GM12878 (cell line): Measurements from ENCODE around the gene KRT24. TPM values are rescaled to one million over a fixed set of nuclear protein-coding genes. Genes with fewer than 3 reads are reported as not detected.
A peak's percentile ranks its signal among the peaks of the same experiment; 100 is the strongest.

Experiments used
- ATAC-seq: fragments of 200-7000 bp; cut with Tn5 transposase; 3 replicates; pipeline ENCODE4 v1.9.1; 2020; ENCODE audit warnings: mild to moderate bottlenecking, moderate library complexity
- BruUV-seq: library from RNA; stranded (reverse); fragments of 400-500 nt; replicated peaks from 2 replicates; lab custom pipeline; 2021; lab: Mats Ljungman, UMichigan
- CTCF ChIA-PET: fragments of 300-600 bp; sonication (Branson Sonifier 250); formaldehyde crosslinking; extraction: SDS; loops from one replicate; lab custom pipeline; 2021; ENCODE audit warnings: inconsistent platforms; lab: Yijun Ruan, JAX
- POLR2A ChIA-PET: fragments of 350-600 bp; formaldehyde crosslinking; extraction: SDS; loops from one replicate; lab custom pipeline; 2021; ENCODE audit warnings: inconsistent platforms; lab: Charles Lee
- RAD21 ChIA-PET: fragments of 300-600 bp; sonication (Branson Sonifier 250); formaldehyde crosslinking; loops from one replicate; lab custom pipeline; 2023; ENCODE audit warnings: antibody characterized with exemption; ENCODE audit not compliant: unreplicated experiment; lab: Charles Lee
- SMC1A ChIA-PET: fragments of 300-600 bp; sonication (Branson Sonifier 250); formaldehyde crosslinking; loops from one replicate; lab custom pipeline; 2023; ENCODE audit not compliant: unreplicated experiment, uncharacterized antibody; lab: Charles Lee
- DNase-seq: peaks from one replicate; pipeline ENCODE4 v3.0.0-alpha.2; 2011; ENCODE audit warnings: low read depth, low spot score
- FAIRE-seq: peaks from 3 replicates; lab custom pipeline; 2011; peaks lifted over from hg19 to GRCh38; lab: Jason Lieb, UNC
- H2AFZ ChIP-seq: 2 replicates; pipeline ENCODE4 v1.6.0; 2011; ENCODE audit warnings: low read depth, low read length, control low read depth; ENCODE audit not compliant: control insufficient read depth
- H3K27ac ChIP-seq: 2 replicates; pipeline ENCODE4 v1.5.1; 2011; ENCODE audit warnings: control low read depth; ENCODE audit not compliant: control insufficient read depth, insufficient read depth
- H3K27me3 ChIP-seq, 2 experiments: replicated peaks in 1 of 2; 2 replicates each; pipeline versions ENCODE4 v1.6.0 to v1.6.1; 2011; ENCODE audit warnings: low read length in 1 of 2; ENCODE audit not compliant: control insufficient read depth in 2 of 2, insufficient read depth in 2 of 2
- H3K36me3 ChIP-seq, 2 experiments: 2 replicates each; pipeline ENCODE4 v1.5.1; 2011; ENCODE audit warnings: low read length in 1 of 2; ENCODE audit not compliant: control insufficient read depth in 2 of 2, insufficient read depth in 2 of 2
- H3K4me1 ChIP-seq: 2 replicates; pipeline ENCODE4 v1.6.1; 2011; ENCODE audit warnings: mild to moderate bottlenecking, low read length, moderate library complexity, mixed read lengths; ENCODE audit not compliant: control insufficient read depth, insufficient read depth
- H3K4me2 ChIP-seq: 2 replicates; pipeline ENCODE4 v1.6.0; 2011; ENCODE audit warnings: control low read depth; ENCODE audit not compliant: control insufficient read depth, insufficient read depth
- H3K4me3 ChIP-seq: fragments of 200-600 bp; sonication (generic); 2 replicates; pipeline ENCODE4 v1.5.1; 2016
- H3K79me2 ChIP-seq: 2 replicates; pipeline ENCODE4 v1.6.0; 2011; ENCODE audit warnings: low read length; ENCODE audit not compliant: control insufficient read depth, insufficient read depth
- H3K9ac ChIP-seq: 2 replicates; pipeline ENCODE4 v1.8.0; 2011; ENCODE audit warnings: low read length, control low read depth, mixed read lengths; ENCODE audit not compliant: control insufficient read depth, insufficient read depth
- H3K9me3 ChIP-seq: replicated peaks from 3 replicates; pipeline ENCODE4 v1.5.1; 2011; ENCODE audit warnings: mild to moderate bottlenecking, low read length; ENCODE audit not compliant: control insufficient read depth, insufficient read depth
- H4K20me1 ChIP-seq: 2 replicates; pipeline ENCODE4 v1.6.0; 2011; ENCODE audit not compliant: control insufficient read depth, insufficient read depth
- ASH2L ChIP-seq: fragments of 300-600, 200-600 bp; sonication (generic); IDR thresholded peaks from 2 replicates; pipeline ENCODE4 v1.6.1; 2017; ENCODE audit warnings: low read depth, mild to moderate bottlenecking, borderline replicate concordance
- ATF7 ChIP-seq: fragments of 450-650 bp; IDR thresholded peaks from 2 replicates; pipeline ENCODE4 v1.6.1; 2016; ENCODE audit warnings: low read depth, mild to moderate bottlenecking
- CBFB ChIP-seq: IDR thresholded peaks from 2 replicates; pipeline ENCODE4 v1.6.1; 2016; ENCODE audit warnings: antibody characterized with exemption, low read depth
- CEBPB ChIP-seq, 2 experiments: fragments of 150-350 bp in 1 of 2; IDR thresholded peaks; 2 replicates each; pipeline ENCODE4 v1.6.1; 2012 to 2014; ENCODE audit warnings: low read depth in 2 of 2, low read length in 2 of 2, borderline replicate concordance in 1 of 2, inconsistent platforms in 1 of 2
- FOXM1 ChIP-seq: IDR thresholded peaks from 2 replicates; pipeline ENCODE4 v1.6.1; 2012; ENCODE audit warnings: low read depth, mild to moderate bottlenecking, inconsistent platforms, low read length, moderate library complexity
- IKZF2 ChIP-seq, 2 experiments: fragments of 450-650 bp; IDR thresholded peaks; 2 replicates each; pipeline ENCODE4 v1.6.1; 2017; ENCODE audit warnings: mild to moderate bottlenecking in 2 of 2, moderate library complexity in 2 of 2
- LARP7 ChIP-seq: fragments of 450-650 bp; IDR thresholded peaks from 2 replicates; pipeline ENCODE4 v1.6.1; 2017; ENCODE audit warnings: mild to moderate bottlenecking
- NFYA ChIP-seq: IDR thresholded peaks from 2 replicates; pipeline ENCODE4 v1.6.1; 2011; ENCODE audit warnings: low read depth, mild to moderate bottlenecking, low read length, improper control_type of control experiment, borderline replicate concordance
- NR2C1 ChIP-seq: fragments of 450-650 bp; IDR thresholded peaks from 2 replicates; pipeline ENCODE4 v1.6.1; 2017; ENCODE audit warnings: antibody characterized with exemption, mild to moderate bottlenecking, moderate library complexity
- SPI1 ChIP-seq: IDR thresholded peaks from 2 replicates; pipeline ENCODE4 v1.6.1; 2011; ENCODE audit warnings: low read depth, mild to moderate bottlenecking, low read length, moderate library complexity, borderline replicate concordance; ENCODE audit not compliant: insufficient read depth
- SUPT20H ChIP-seq: IDR thresholded peaks from 2 replicates; pipeline ENCODE4 v1.6.1; 2011; ENCODE audit warnings: low read depth, mild to moderate bottlenecking, low read length, moderate library complexity, borderline replicate concordance; ENCODE audit not compliant: control insufficient read depth
- YY1 ChIP-seq: IDR thresholded peaks from 2 replicates; pipeline ENCODE4 v1.6.1; 2011; ENCODE audit warnings: low read depth, mild to moderate bottlenecking, low read length
- WGBS: methylation state at CpG from one replicate; pipeline ENCODE4 v1.1.6; 2016; ENCODE audit warnings: low lambda C conversion rate; ENCODE audit not compliant: insufficient replicate concordance, insufficient coverage; ENCODE audit errors: missing lambda C conversion rate; 5-methylcytosine and 5-hydroxymethylcytosine counted together
- in situ Hi-C: fragments of 300-500 bp; cut with MboI; formaldehyde crosslinking; loops from 9 replicates; pipeline ENCODE4 v1.14.3; 2018; ENCODE audit warnings: mixed read lengths
- intact Hi-C: fragments of 100-400 bp; cut with micrococcal nuclease; formaldehyde crosslinking; loops from one replicate; pipeline ENCODE4 v1.14.2; 2022; ENCODE audit not compliant: unreplicated experiment
- polyA plus RNA-seq, 11 experiments: library from polyadenylated mRNA; depleted of rRNA in 4 of 11; unstranded in 6 of 11; stranded (reverse) in 5 of 11; fragments of >200 nt; fragmentation: Nextera tagmentation in 4 of 11; fragmentation: Illumina TruSeq in 1 of 11; extraction: Ambion mirVana in 4 of 11; extraction: Trizol in 1 of 11; gene quantifications; 1 replicate in 1 of 11; 2 replicates in 10 of 11; pipeline versions ENCODE4 v1.2.1 to v1.2.3, GENCODE V29; 2011 to 2016; ENCODE audit warnings: inconsistent platforms in 2 of 11, missing spikeins in 2 of 11, low read depth in 1 of 11
- total RNA-seq, 4 experiments: library from RNA; depleted of rRNA in 3 of 4; stranded (reverse); fragments of >200 nt in 3 of 4; fragmentation: Illumina TruSeq in 1 of 4; extraction: Trizol in 1 of 4; gene quantifications; 2 replicates each; pipeline versions ENCODE4 v1.2.1 to v1.2.3, GENCODE V29; 2013 to 2021
- TF ChIP-seq, protein P1 (sequence below): IDR thresholded peaks from 2 replicates; pipeline ENCODE4 v1.6.1; 2011; ENCODE audit warnings: mild to moderate bottlenecking, low read depth, low read length, moderate library complexity; ENCODE audit not compliant: insufficient replicate concordance
- TF ChIP-seq, protein P2 (sequence below): fragments of 450-650 bp; IDR thresholded peaks from 2 replicates; pipeline ENCODE4 v1.6.1; 2017; ENCODE audit warnings: mild to moderate bottlenecking, low read depth, inconsistent platforms; ENCODE audit not compliant: poor library complexity, severe bottlenecking
- TF ChIP-seq, protein P3 (sequence below): fragments of 450-650 bp; formaldehyde crosslinking; IDR thresholded peaks from 2 replicates; pipeline ENCODE4 v1.4.0; 2022; ENCODE audit warnings: mild to moderate bottlenecking, moderate library complexity

KRT24 gene
- total and polyA plus RNA-seq, 10 of the 15 experiments (the other 5 are each of a cell fraction or from before 2014, with no cell fraction given), result not detected

DNA sequence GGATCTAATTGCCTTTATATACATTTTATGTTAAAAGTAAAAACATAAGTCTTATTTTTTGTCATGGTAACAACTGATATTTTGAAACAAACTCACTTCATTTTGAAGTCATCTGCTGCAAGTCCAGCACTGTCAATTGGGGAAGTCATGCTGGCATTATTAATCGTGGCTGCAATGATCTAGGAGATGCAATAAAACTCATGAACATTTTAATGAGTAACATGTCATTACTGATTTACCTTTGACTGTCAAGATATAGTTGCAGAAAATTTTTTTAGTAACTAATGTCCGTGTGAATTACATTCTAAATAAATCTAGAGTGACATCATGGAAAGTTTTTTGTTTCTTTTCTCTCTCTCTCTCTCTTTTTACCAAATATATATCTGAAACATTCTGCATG is 17.3 kb upstream of the KRT24 start:
- no peak overlapping the region for H3K27ac ChIP-seq
- H3K9me3 ChIP-seq, result no peaks in the 10 kb centered on the region; the same call in 1 of the 3 replicates
- ChIA-PET POLR2A (no interaction called here), RAD21 (no interaction called here), CTCF (no interaction called here), SMC1A (interaction anchor here (0.7 kb wide), 1 partner anchor 165 kb away, joined by 3 read pairs; no protein-coding TSS in a partner anchor)
- H3K9ac ChIP-seq, result no peak overlapping the region
- WGBS, result 5% methylated on average over 2 of the region's 2 CpGs
- in situ Hi-C loops, result no loop called here
- no peaks in the 10 kb centered on the region for H3K36me3 ChIP-seq
- peaks cover 0 to 4% of the 10 kb centered on the region in 2 experiments; a peak in 2 of 4 replicates for H3K27me3 ChIP-seq
- TF ChIP-seq NFYA (no peak), CEBPB (IDR thresholded peaks at IDR 0.05; ENCODE audit: borderline replicate concordance in 1 of 2, low read depth in 2 of 2, low read length in 2 of 2) (no peak), IKZF2 (IDR thresholded peaks at IDR 0.05) (no peak), NR2C1 (no peak), SPI1 (0 out of 2 replicates have a peak, but pooled peaks have one; percentile 8), SUPT20H (no peak), ASH2L (no peak), LARP7 (no peak), FOXM1 (no peak), CBFB (no peak), YY1 (no peak), ATF7 (peak; percentile 35; the same call in 1 of the 2 replicates)
- TF ChIP-seq, protein P1, sequence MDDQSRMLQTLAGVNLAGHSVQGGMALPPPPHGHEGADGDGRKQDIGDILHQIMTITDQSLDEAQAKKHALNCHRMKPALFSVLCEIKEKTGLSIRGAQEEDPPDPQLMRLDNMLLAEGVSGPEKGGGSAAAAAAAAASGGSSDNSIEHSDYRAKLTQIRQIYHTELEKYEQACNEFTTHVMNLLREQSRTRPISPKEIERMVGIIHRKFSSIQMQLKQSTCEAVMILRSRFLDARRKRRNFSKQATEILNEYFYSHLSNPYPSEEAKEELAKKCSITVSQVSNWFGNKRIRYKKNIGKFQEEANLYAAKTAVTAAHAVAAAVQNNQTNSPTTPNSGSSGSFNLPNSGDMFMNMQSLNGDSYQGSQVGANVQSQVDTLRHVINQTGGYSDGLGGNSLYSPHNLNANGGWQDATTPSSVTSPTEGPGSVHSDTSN, result no peak
- TF ChIP-seq, protein P2, sequence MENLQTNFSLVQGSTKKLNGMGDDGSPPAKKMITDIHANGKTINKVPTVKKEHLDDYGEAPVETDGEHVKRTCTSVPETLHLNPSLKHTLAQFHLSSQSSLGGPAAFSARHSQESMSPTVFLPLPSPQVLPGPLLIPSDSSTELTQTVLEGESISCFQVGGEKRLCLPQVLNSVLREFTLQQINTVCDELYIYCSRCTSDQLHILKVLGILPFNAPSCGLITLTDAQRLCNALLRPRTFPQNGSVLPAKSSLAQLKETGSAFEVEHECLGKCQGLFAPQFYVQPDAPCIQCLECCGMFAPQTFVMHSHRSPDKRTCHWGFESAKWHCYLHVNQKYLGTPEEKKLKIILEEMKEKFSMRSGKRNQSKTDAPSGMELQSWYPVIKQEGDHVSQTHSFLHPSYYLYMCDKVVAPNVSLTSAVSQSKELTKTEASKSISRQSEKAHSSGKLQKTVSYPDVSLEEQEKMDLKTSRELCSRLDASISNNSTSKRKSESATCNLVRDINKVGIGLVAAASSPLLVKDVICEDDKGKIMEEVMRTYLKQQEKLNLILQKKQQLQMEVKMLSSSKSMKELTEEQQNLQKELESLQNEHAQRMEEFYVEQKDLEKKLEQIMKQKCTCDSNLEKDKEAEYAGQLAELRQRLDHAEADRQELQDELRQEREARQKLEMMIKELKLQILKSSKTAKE, result no peak
- TF ChIP-seq, protein P3, sequence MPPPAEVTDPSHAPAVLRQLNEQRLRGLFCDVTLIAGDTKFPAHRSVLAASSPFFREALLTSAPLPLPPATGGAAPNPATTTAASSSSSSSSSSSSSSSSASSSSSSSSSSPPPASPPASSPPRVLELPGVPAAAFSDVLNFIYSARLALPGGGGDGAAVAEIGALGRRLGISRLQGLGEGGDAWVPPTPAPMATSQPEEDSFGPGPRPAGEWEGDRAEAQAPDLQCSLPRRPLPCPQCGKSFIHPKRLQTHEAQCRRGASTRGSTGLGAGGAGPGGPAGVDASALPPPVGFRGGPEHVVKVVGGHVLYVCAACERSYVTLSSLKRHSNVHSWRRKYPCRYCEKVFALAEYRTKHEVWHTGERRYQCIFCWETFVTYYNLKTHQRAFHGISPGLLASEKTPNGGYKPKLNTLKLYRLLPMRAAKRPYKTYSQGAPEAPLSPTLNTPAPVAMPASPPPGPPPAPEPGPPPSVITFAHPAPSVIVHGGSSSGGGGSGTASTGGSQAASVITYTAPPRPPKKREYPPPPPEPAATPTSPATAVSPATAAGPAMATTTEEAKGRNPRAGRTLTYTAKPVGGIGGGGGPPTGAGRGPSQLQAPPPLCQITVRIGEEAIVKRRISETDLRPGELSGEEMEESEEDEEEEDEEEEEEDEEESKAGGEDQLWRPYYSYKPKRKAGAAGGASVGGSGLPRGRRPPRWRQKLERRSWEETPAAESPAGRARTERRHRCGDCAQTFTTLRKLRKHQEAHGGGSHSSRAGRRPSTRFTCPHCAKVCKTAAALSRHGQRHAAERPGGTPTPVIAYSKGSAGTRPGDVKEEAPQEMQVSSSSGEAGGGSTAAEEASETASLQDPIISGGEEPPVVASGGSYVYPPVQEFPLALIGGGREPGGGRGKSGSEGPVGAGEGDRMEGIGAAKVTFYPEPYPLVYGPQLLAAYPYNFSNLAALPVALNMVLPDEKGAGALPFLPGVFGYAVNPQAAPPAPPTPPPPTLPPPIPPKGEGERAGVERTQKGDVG, result no peak
- H3K4me1 ChIP-seq, result no peaks in the 10 kb centered on the region
- intact Hi-C loops, result loop anchor here (10.0 kb wide), 1 partner anchor 156 kb away; the partner anchor contains the start of gene CCR7
- no peak overlapping the region for H3K4me3 ChIP-seq
- BruUV-seq, result no TSS peak
- DNase-seq (no peak), ATAC-seq (no peak), FAIRE-seq (no peak)
- no peaks in the 10 kb centered on the region for H4K20me1 ChIP-seq
- H3K79me2 ChIP-seq, result no peaks in the 10 kb centered on the region
- no peak overlapping the region for H3K4me2 ChIP-seq
- no peak overlapping the region for H2AFZ ChIP-seq
